Measurements from ENCODE around the gene XXYLT1. TPM values are rescaled to one million over a fixed set of nuclear protein-coding genes. Genes with fewer than 3 reads are reported as not detected.

The XXYLT1 gene
- total RNA-seq, result 16.0 and 35.8 TPM in 2 replicates

GRCh38 chr3:195270817-195271409 lies at the start of gene XXYLT1:
Gene XXYLT1, minus strand, starts transcription at chr3:195271159. Its CDS starts 101 bp downstream, at chr3:195271058.

Small RNAs within 50 kb of the gene (small RNA-seq; reads per million reads assigned to genes)
- not detected for gene MIR3137 (ENCODE audit: low replicate concordance)
- gene RN7SL36P (ENCODE audit: low replicate concordance), result not detected
- 0.52 reads per million, percentile 20 among the genes with 10 or more reads in this experiment for gene RNU6-25P (ENCODE audit: low replicate concordance)

Other genes starting within 250 kb of the XXYLT1 start
- gene ACAP2, start 171.9 kb upstream of the XXYLT1 start, total RNA-seq, result 75.6 and 88.4 TPM in 2 replicates